HEK293 (cell line): ENCODE data around the gene POMT2.

ENCODE experiments used
- GLIS1 ChIP-seq: fragments of 450-650 bp; formaldehyde crosslinking; IDR thresholded peaks from 2 replicates; pipeline ENCODE4 v1.5.1; 2016; ENCODE audit warnings: missing biosample characterization, missing genetic modification characterization
- GLIS2 ChIP-seq: fragments of 450-650 bp; formaldehyde crosslinking; IDR thresholded peaks from 2 replicates; pipeline ENCODE4 v1.5.1; 2016; ENCODE audit warnings: missing biosample characterization, missing genetic modification characterization
- INSM2 ChIP-seq: fragments of 450-650 bp; formaldehyde crosslinking; IDR thresholded peaks from 2 replicates; pipeline ENCODE4 v1.5.1; 2016; ENCODE audit warnings: missing biosample characterization, missing genetic modification characterization
- KLF10 ChIP-seq: fragments of 450-650 bp; IDR thresholded peaks from 2 replicates; pipeline ENCODE4 v1.5.1; 2018; ENCODE audit warnings: missing biosample characterization, mild to moderate bottlenecking, missing genetic modification characterization
- KLF17 ChIP-seq: fragments of 450-650 bp; formaldehyde crosslinking; IDR thresholded peaks from 2 replicates; pipeline ENCODE4 v1.5.1; 2016; ENCODE audit warnings: missing biosample characterization, missing genetic modification characterization
- MYNN ChIP-seq: fragments of 450-650 bp; formaldehyde crosslinking; IDR thresholded peaks from 2 replicates; pipeline ENCODE4 v1.5.1; 2016; ENCODE audit warnings: missing biosample characterization, missing genetic modification characterization, borderline replicate concordance
- SCRT1 ChIP-seq: fragments of 450-650 bp; formaldehyde crosslinking; IDR thresholded peaks from 2 replicates; pipeline ENCODE4 v1.5.1; 2016; ENCODE audit warnings: missing biosample characterization, missing genetic modification characterization, borderline replicate concordance
- SP7 ChIP-seq: fragments of 450-650 bp; formaldehyde crosslinking; IDR thresholded peaks from 2 replicates; pipeline ENCODE4 v1.5.1; 2016; ENCODE audit warnings: missing biosample characterization, missing genetic modification characterization
- ZEB2 ChIP-seq: fragments of 450-650 bp; formaldehyde crosslinking; IDR thresholded peaks from 2 replicates; pipeline ENCODE4 v1.5.1; 2016; ENCODE audit warnings: missing biosample characterization, missing genetic modification characterization
- ZNF133 ChIP-seq: fragments of 450-650 bp; formaldehyde crosslinking; IDR thresholded peaks from 2 replicates; pipeline ENCODE4 v1.5.1; 2016; ENCODE audit warnings: missing biosample characterization, missing genetic modification characterization
- ZNF148 ChIP-seq: fragments of 450-650 bp; formaldehyde crosslinking; IDR thresholded peaks from 2 replicates; pipeline ENCODE4 v1.5.0; 2017; ENCODE audit warnings: missing biosample characterization, missing genetic modification characterization, borderline replicate concordance
- ZNF155 ChIP-seq: fragments of 450-650 bp; formaldehyde crosslinking; IDR thresholded peaks from 2 replicates; pipeline ENCODE4 v1.5.1; 2016; ENCODE audit warnings: missing biosample characterization, missing genetic modification characterization
- ZNF2 ChIP-seq: fragments of 450-650 bp; formaldehyde crosslinking; IDR thresholded peaks from 2 replicates; pipeline ENCODE4 v1.5.1; 2016; ENCODE audit warnings: missing biosample characterization, missing genetic modification characterization
- ZNF202 ChIP-seq: fragments of 450-650 bp; formaldehyde crosslinking; IDR thresholded peaks from 2 replicates; pipeline ENCODE4 v1.5.1; 2016; ENCODE audit warnings: missing biosample characterization, missing genetic modification characterization, borderline replicate concordance
- ZNF24 ChIP-seq: fragments of 450-650 bp; formaldehyde crosslinking; IDR thresholded peaks from 2 replicates; pipeline ENCODE4 v1.5.1; 2016; ENCODE audit warnings: missing biosample characterization, missing genetic modification characterization
- ZNF248 ChIP-seq: fragments of 450-650 bp; formaldehyde crosslinking; IDR thresholded peaks from 2 replicates; pipeline ENCODE4 v1.5.1; 2017; ENCODE audit warnings: missing biosample characterization, missing genetic modification characterization
- ZNF292 ChIP-seq: fragments of 450-650 bp; formaldehyde crosslinking; IDR thresholded peaks from 2 replicates; pipeline ENCODE4 v1.5.1; 2016; ENCODE audit warnings: low read depth, missing biosample characterization, missing genetic modification characterization, borderline replicate concordance
- ZNF335 ChIP-seq: fragments of 450-650 bp; formaldehyde crosslinking; conservative IDR thresholded peaks from 2 replicates; pipeline ENCODE4 v1.5.1; 2016; ENCODE audit warnings: missing biosample characterization, missing genetic modification characterization
- ZNF501 ChIP-seq: fragments of 450-650 bp; formaldehyde crosslinking; IDR thresholded peaks from 2 replicates; pipeline ENCODE4 v1.5.1; 2016; ENCODE audit warnings: missing biosample characterization, missing genetic modification characterization
- ZNF600 ChIP-seq: fragments of 450-650 bp; formaldehyde crosslinking; IDR thresholded peaks from 2 replicates; pipeline ENCODE4 v1.5.1; 2016; ENCODE audit warnings: missing biosample characterization, missing genetic modification characterization
- ZNF664 ChIP-seq: fragments of 450-650 bp; formaldehyde crosslinking; IDR thresholded peaks from 2 replicates; pipeline ENCODE4 v1.5.1; 2016; ENCODE audit warnings: missing biosample characterization, missing genetic modification characterization
- ZNF692 ChIP-seq: fragments of 450-650 bp; formaldehyde crosslinking; IDR thresholded peaks from 2 replicates; pipeline ENCODE4 v1.5.1; 2016; ENCODE audit warnings: missing biosample characterization, missing genetic modification characterization
- ZNF791 ChIP-seq: fragments of 450-650 bp; formaldehyde crosslinking; IDR thresholded peaks from 2 replicates; pipeline ENCODE4 v1.5.1; 2016; ENCODE audit warnings: missing biosample characterization, missing genetic modification characterization
- ZNF843 ChIP-seq: fragments of 450-650 bp; formaldehyde crosslinking; IDR thresholded peaks from 2 replicates; pipeline ENCODE4 v1.5.1; 2016; ENCODE audit warnings: missing biosample characterization, missing genetic modification characterization
- ZSCAN16 ChIP-seq: fragments of 450-650 bp; formaldehyde crosslinking; IDR thresholded peaks from 2 replicates; pipeline ENCODE4 v1.5.1; 2016; ENCODE audit warnings: missing biosample characterization, missing genetic modification characterization
- ZSCAN4 ChIP-seq: fragments of 450-650 bp; formaldehyde crosslinking; IDR thresholded peaks from 2 replicates; pipeline ENCODE4 v1.5.1; 2017; ENCODE audit warnings: missing biosample characterization, missing genetic modification characterization
- TF ChIP-seq, protein P1 (sequence below): fragments of 450-650 bp; formaldehyde crosslinking; IDR thresholded peaks from 2 replicates; pipeline ENCODE4 v1.5.1; 2016; ENCODE audit warnings: missing biosample characterization, missing genetic modification characterization
- TF ChIP-seq, protein P2 (sequence below): fragments of 450-650 bp; formaldehyde crosslinking; IDR thresholded peaks from 2 replicates; pipeline ENCODE4 v1.5.1; 2016; ENCODE audit warnings: missing biosample characterization, missing genetic modification characterization

Gene POMT2

DNA sequence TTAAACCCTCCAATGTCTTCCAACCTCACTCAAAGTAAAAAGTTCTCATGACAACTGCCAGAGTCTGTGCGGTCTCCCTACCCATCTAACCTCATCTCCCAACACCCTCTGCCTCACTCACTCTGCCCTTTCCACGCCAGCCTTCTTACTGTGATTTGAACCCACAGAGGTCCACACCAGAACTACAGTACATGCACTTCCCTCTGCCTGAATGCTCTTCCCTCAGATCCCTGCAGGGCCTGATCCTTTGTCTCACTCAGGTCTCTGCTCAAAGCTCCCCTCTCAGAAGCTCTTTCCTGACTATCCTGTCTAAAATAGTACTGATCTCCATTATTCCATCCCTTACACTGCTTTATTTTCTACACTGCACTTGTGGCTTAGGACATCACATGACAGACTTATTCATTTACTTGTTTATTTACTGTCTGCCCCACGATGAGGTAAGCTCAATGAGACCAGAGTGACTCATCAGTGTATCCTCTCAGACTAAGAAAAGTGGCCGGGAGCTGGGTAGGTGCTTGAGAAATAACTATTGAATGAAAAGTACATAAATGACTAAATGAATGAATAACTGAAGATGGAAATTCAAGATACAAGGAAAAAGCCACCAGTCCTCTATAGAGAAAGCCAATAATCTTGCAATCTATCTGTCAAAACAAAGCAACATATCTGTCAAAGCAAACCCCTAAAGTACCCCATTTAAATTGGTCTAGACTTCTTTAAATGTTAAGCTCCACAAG is 17.1 kb downstream of the POMT2 start (continued):
- TF ChIP-seq MYNN (tag by site-specific recombination) (no peak), ZNF664 (tag by site-specific recombination) (no peak), ZNF600 (peak; percentile 79), ZNF133 (tag by site-specific recombination) (no peak), KLF17 (tag by site-specific recombination) (peak; percentile 92), ZNF791 (tag by site-specific recombination) (no peak), ZNF155 (no peak), SP7 (tag by site-specific recombination) (peak; percentile 81), ZNF335 (tag by site-specific recombination) (peak; percentile 52), ZSCAN4 (tag by site-specific recombination) (no peak), ZSCAN16 (tag by site-specific recombination) (no peak), INSM2 (tag by site-specific recombination) (peak; percentile 84), GLIS2 (no peak), ZEB2 (tag by site-specific recombination) (peak; percentile 79), KLF10 (tag by site-specific recombination) (peak; percentile 41; the same call in 1 of the 2 replicates), ZNF148 (tag by site-specific recombination) (no peak), ZNF248 (tag by site-specific recombination) (no peak), SCRT1 (tag by site-specific recombination) (peak; percentile 44; the same call in 1 of the 2 replicates), GLIS1 (no peak), ZNF24 (tag by site-specific recombination) (peak; percentile 82), ZNF501 (tag by site-specific recombination) (no peak), ZNF843 (no peak), ZNF692 (peak; percentile 76), ZNF2 (tag by site-specific recombination) (peak; percentile 41; the same call in 1 of the 2 replicates), ZNF292 (tag by site-specific recombination) (no peak), ZNF202 (tag by site-specific recombination) (no peak)
- TF ChIP-seq, protein P1, sequence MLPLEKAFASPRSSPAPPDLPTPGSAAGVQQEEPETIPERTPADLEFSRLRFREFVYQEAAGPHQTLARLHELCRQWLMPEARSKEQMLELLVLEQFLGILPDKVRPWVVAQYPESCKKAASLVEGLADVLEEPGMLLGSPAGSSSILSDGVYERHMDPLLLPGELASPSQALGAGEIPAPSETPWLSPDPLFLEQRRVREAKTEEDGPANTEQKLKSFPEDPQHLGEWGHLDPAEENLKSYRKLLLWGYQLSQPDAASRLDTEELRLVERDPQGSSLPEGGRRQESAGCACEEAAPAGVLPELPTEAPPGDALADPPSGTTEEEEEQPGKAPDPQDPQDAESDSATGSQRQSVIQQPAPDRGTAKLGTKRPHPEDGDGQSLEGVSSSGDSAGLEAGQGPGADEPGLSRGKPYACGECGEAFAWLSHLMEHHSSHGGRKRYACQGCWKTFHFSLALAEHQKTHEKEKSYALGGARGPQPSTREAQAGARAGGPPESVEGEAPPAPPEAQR (tag by site-specific recombination): no peak
- TF ChIP-seq, protein P2, sequence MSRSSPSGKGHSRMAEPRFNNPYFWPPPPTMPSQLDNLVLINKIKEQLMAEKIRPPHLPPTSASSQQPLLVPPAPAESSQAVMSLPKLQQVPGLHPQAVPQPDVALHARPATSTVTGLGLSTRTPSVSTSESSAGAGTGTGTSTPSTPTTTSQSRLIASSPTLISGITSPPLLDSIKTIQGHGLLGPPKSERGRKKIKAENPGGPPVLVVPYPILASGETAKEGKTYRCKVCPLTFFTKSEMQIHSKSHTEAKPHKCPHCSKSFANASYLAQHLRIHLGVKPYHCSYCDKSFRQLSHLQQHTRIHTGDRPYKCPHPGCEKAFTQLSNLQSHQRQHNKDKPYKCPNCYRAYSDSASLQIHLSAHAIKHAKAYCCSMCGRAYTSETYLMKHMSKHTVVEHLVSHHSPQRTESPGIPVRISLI (tag by site-specific recombination): no peak
